HG03575 (cell line): ENCODE results near the gene NOTCH4.

Experiments used
- ATAC-seq: cut with Tn5 transposase; IDR thresholded peaks from one replicate; pipeline ENCODE4 v1.9.1; 2021; ENCODE audit not compliant: unreplicated experiment, insufficient number of reproducible peaks, low FRiP score; ENCODE audit errors: extremely low read depth

Gene NOTCH4

GRCh38 chr6:32173051-32173727 lies 50.7 kb downstream of the NOTCH4 start:
- no peak for ATAC-seq

GRCh38 chr6:32171234-32171633 lies 52.6 kb downstream of the NOTCH4 start:
- ATAC-seq: no peak

GRCh38 chr6:32170294-32170693 lies 53.6 kb downstream of the NOTCH4 start:
- no peak for ATAC-seq

GRCh38 chr6:32168807-32169591 lies 54.9 kb downstream of the NOTCH4 start:
- ATAC-seq: no peak

GRCh38 chr6:32168350-32168749 lies 55.5 kb downstream of the NOTCH4 start:
- no peak for ATAC-seq

- ATAC-seq: no peak
Observed at GRCh38 chr6:32167761-32168262, 56.1 kb downstream of the NOTCH4 start.

- ATAC-seq: no peak
Observed at GRCh38 chr6:32167154-32167760, 56.6 kb downstream of the NOTCH4 start.

GRCh38 chr6:32166411-32167061 lies 57.3 kb downstream of the NOTCH4 start:
- no peak for ATAC-seq

- no peak for ATAC-seq
Observed at GRCh38 chr6:32164295-32164694, 59.6 kb downstream of the NOTCH4 start, which contains the start of gene EGFL8. TSS of gene EGFL8 (plus strand) at chr6:32164595. CDS start at chr6:32166166, 1,571 bp downstream.

- ATAC-seq: no peak
Observed at GRCh38 chr6:32163559-32164258, 60.2 kb downstream of the NOTCH4 start.

- ATAC-seq: no peak
Observed at GRCh38 chr6:32158052-32158451, 65.8 kb downstream of the NOTCH4 start.

- ATAC-seq: no peak
Observed at GRCh38 chr6:32156891-32157290, 67.0 kb downstream of the NOTCH4 start.

- no peak for ATAC-seq
Observed at GRCh38 chr6:32154514-32155161, 69.2 kb downstream of the NOTCH4 start.

GRCh38 chr6:32153564-32154513 lies 70.0 kb downstream of the NOTCH4 start, which contains the start of gene PPT2:
TSS of gene PPT2 (plus strand) at chr6:32154141. CDS start at chr6:32154595, 454 bp downstream.
- no peak for ATAC-seq

- ATAC-seq: no peak
Observed at GRCh38 chr6:32152769-32153563, 70.9 kb downstream of the NOTCH4 start.
